Nephron progenitor cell (in vitro differentiated cells): ENCODE data around the gene GNAS.
A peak's percentile ranks its signal among the peaks of the same experiment; 100 is the strongest.
"Not testable (repeated sequence)": the region's sequence is repeated elsewhere in the genome, so short reads cannot be mapped to it uniquely, and the experiment has no call there.

Experiments used
- DNase-seq: peaks from one replicate; pipeline ENCODE4 v3.0.0; 2021
- H3K27ac Mint-ChIP-seq: 2 replicates; pipeline ENCODE4 v1.8.0; 2021; ENCODE audit warnings: mild to moderate bottlenecking, moderate library complexity, mixed read lengths
- H3K27me3 Mint-ChIP-seq: 2 replicates; pipeline ENCODE4 v1.8.0; 2021; ENCODE audit warnings: mild to moderate bottlenecking, low read depth, mixed read lengths; ENCODE audit not compliant: poor library complexity
- H3K36me3 Mint-ChIP-seq: 2 replicates; pipeline ENCODE4 v1.8.0; 2021; ENCODE audit warnings: low read depth, mixed read lengths
- H3K4me1 Mint-ChIP-seq: 2 replicates; pipeline ENCODE4 v1.8.0; 2021; ENCODE audit warnings: mixed read lengths
- H3K4me3 Mint-ChIP-seq: 2 replicates; pipeline ENCODE4 v1.8.0; 2021; ENCODE audit warnings: mild to moderate bottlenecking, moderate library complexity, mixed read lengths
- H3K9me3 Mint-ChIP-seq: 2 replicates; pipeline ENCODE4 v1.8.0; 2021; ENCODE audit warnings: mild to moderate bottlenecking, moderate library complexity, mixed read lengths
- TF ChIP-seq, protein P1 (sequence below): fragments of 200-600 bp; sonication (generic); IDR thresholded peaks from 2 replicates; pipeline ENCODE4 v1.5.0; 2021; ENCODE audit warnings: antibody characterized with exemption

GNAS gene

DNA sequence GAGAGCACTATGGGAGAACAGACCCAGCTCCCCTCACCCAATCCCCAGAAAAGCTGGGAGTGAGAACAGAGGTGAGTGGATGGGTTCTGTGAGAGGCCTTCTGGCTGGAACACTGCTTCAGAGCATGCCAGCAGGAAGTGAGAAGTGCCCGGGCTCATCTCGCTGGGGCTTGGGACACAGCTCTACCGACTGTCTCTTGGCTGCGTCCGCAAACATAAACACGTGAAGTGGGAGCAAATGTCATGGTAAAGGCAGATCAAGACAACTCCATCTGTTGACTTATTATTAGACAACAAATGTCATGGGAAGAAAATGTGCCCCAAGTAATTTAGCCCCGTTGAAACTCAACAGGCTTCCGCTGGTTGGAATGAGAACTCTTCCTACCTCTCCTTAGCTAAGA, 27.7 kb upstream of the GNAS start:
- H3K9me3 Mint-ChIP-seq: peaks cover 10% of the 10 kb centered on the region
- peaks cover 61% of the 10 kb centered on the region for H3K36me3 Mint-ChIP-seq
- no peaks in the 10 kb centered on the region for H3K4me1 Mint-ChIP-seq
- TF ChIP-seq, protein P1, sequence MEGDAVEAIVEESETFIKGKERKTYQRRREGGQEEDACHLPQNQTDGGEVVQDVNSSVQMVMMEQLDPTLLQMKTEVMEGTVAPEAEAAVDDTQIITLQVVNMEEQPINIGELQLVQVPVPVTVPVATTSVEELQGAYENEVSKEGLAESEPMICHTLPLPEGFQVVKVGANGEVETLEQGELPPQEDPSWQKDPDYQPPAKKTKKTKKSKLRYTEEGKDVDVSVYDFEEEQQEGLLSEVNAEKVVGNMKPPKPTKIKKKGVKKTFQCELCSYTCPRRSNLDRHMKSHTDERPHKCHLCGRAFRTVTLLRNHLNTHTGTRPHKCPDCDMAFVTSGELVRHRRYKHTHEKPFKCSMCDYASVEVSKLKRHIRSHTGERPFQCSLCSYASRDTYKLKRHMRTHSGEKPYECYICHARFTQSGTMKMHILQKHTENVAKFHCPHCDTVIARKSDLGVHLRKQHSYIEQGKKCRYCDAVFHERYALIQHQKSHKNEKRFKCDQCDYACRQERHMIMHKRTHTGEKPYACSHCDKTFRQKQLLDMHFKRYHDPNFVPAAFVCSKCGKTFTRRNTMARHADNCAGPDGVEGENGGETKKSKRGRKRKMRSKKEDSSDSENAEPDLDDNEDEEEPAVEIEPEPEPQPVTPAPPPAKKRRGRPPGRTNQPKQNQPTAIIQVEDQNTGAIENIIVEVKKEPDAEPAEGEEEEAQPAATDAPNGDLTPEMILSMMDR: no peak
- no peak for DNase-seq
- no peak overlapping the region for H3K27ac Mint-ChIP-seq
- H3K4me3 Mint-ChIP-seq: no peak overlapping the region
- peaks cover 3% of the 10 kb centered on the region for H3K27me3 Mint-ChIP-seq

DNA sequence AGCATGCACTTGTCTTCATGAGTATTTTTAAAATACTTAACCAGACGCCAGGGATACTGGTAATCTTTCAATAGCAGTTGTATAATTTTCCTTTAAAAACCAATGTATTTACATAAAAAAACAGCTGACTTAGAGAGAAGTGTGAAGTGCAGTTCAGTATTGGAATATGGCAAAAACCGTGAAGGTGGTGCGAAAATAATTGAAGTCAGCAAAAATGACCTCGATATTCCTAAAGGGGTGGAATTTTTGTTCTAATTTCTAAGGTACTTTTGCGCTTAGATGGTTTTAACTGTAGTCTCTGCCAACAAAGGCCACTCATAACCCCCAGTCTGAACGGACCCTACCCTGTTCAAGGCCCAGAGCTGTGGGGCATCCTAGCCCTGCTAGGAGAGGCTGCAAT, 27.1 kb upstream of the GNAS start:
- Mint-ChIP-seq H3K27me3 (peaks cover 3% of the 10 kb centered on the region), H3K9me3 (peaks cover 10% of the 10 kb centered on the region), H3K36me3 (peaks cover 61% of the 10 kb centered on the region), H3K27ac (no peak overlapping the region), H3K4me1 (no peaks in the 10 kb centered on the region), H3K4me3 (no peak overlapping the region)
- TF ChIP-seq, protein P1: no peak
- no peak for DNase-seq

DNA sequence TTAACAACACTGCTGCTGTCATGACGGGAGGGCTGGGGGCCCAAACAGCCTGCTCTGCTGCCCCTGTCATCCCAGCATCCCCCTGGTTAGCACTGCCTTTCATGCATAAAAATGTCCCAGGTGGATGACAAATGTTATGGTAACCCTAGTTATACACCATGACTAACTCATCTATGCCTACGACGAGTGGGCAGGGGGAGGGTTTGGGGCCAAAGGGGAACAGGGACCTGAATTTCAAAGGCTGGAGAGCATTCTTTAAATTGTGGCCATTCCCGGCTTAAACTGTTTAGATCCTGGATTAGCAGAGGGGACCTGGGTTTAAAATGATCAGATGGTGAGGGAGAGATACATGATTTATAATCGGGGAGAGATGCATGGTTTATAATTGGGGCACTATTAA, 26.2 kb upstream of the GNAS start:
- TF ChIP-seq, protein P1: no peak
- Mint-ChIP-seq H3K36me3 (peaks cover 59% of the 10 kb centered on the region), H3K4me3 (no peak overlapping the region), H3K9me3 (peaks cover 8% of the 10 kb centered on the region), H3K27me3 (peaks cover 3% of the 10 kb centered on the region), H3K27ac (no peak overlapping the region), H3K4me1 (no peaks in the 10 kb centered on the region)
- DNase-seq: no peak

DNA sequence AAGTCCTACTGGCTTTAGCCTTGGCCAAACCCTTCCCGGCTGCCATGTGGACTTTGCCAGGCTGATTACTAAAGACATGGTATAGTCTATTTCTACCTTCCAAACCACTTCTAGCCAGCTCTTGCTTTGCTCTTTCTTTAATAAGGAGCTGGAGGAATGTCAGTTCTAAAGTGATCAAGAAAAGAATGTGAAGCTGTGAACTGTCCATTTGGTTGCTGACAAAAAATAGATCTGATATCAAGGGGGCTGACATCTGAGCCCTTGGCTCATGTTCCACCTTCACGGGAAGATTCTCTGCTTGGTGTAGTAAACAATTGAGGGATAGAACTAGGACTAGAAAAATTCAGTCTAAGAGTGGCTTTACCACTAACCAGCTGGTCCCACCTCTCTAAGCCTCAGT, 24.4 kb upstream of the GNAS start:
- peaks cover 5% of the 10 kb centered on the region for H3K9me3 Mint-ChIP-seq
- peaks cover 62% of the 10 kb centered on the region for H3K36me3 Mint-ChIP-seq
- TF ChIP-seq, protein P1: no peak
- peaks cover 9% of the 10 kb centered on the region for H3K4me1 Mint-ChIP-seq
- peaks cover 3% of the 10 kb centered on the region for H3K27me3 Mint-ChIP-seq
- no peak overlapping the region for H3K4me3 Mint-ChIP-seq
- no peak overlapping the region for H3K27ac Mint-ChIP-seq
- DNase-seq: no peak

DNA sequence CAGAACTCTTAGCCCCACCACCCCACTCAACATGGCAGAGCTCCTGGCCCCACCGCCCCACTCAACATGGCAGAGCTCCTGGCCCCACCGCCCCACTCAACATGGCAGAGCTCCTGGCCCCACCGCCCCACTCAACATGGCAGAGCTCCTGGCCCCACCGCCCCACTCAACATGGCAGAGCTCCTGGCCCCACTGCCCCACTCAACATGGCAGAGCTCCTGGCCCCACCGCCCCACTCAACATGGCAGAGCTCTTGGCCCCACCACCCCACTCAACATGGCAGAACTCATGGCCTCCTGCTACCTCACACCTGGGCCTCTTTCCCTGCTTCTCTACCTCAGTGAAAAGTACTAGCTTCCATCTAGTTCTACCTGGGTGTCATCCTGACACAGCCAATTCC, 23.7 kb upstream of the GNAS start:
- peaks cover 64% of the 10 kb centered on the region for H3K36me3 Mint-ChIP-seq
- H3K4me1 Mint-ChIP-seq: peaks cover 13% of the 10 kb centered on the region
- not testable (repeated sequence) for H3K4me3 Mint-ChIP-seq, DNase-seq, H3K27me3 Mint-ChIP-seq, H3K9me3 Mint-ChIP-seq, H3K27ac Mint-ChIP-seq

DNA sequence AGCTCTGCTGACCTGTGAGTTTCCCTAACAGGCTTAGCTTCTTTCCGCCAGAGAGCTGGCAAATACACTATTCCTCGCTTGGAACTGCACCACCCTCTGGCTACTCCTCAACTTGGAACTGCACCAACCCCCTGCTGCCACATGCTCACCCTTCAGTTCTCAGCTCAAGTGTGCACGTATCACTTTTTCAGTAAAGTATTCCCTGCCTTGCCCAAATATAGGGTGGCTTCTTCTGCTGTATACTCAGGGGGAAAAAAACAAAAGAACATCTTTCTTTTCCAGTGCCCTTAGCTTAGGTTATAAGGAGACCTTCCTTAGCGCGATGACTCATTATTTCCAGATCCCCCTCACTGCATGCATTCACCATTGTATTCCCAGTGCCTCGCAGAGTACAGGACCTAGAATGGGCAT, 23.0 kb upstream of the GNAS start:
- Mint-ChIP-seq H3K9me3 (peaks cover 5% of the 10 kb centered on the region), H3K27me3 (peaks cover 3% of the 10 kb centered on the region), H3K4me3 (no peak overlapping the region), H3K27ac (peak overlapping the region; percentile 44), H3K4me1 (peaks cover 13% of the 10 kb centered on the region), H3K36me3 (peaks cover 63% of the 10 kb centered on the region)
- TF ChIP-seq, protein P1: no peak
- no peak for DNase-seq
